ENCODE measurements around the gene IFFO2.

GRCh38 chr1:18880585-18880984 is 75.9 kb downstream of the IFFO2 start:
- no peak for TF ChIP-seq POLR2AphosphoS5 (IDR thresholded peaks at IDR 0.05; ENCODE audit: low read depth, low read length)
- no peak for TF ChIP-seq REST (IDR thresholded peaks at IDR 0.05; ENCODE audit: insufficient read depth in 1 of 2, low read depth in 2 of 2, low read length in 2 of 2)
- TF ChIP-seq TAF1 (IDR thresholded peaks at IDR 0.05; ENCODE audit: borderline replicate concordance, insufficient read depth, low read length): no peak
- no peak for TF ChIP-seq SIN3A (IDR thresholded peaks at IDR 0.05; ENCODE audit: borderline replicate concordance, insufficient read depth, low read length)
